HepG2 (cell line): ENCODE data around the gene GDF15. TPM values are rescaled to one million over a fixed set of nuclear protein-coding genes. Genes with fewer than 3 reads are reported as not detected.
A peak's percentile ranks its signal among the peaks of the same experiment; 100 is the strongest.

Source experiments
- ARHGAP35 ChIP-seq: sonication (generic); formaldehyde crosslinking; IDR thresholded peaks from 2 replicates; pipeline ENCODE4 v1.9.0; 2022; ENCODE audit warnings: mild to moderate bottlenecking, inconsistent platforms, moderate library complexity, missing genetic modification reagents, borderline replicate concordance
- BRF2 ChIP-seq: sonication (generic); formaldehyde crosslinking; IDR thresholded peaks from 2 replicates; pipeline ENCODE4 v1.8.1; 2022; ENCODE audit warnings: mild to moderate bottlenecking, missing genetic modification reagents
- DNMT3B ChIP-seq: conservative IDR thresholded peaks from 2 replicates; pipeline ENCODE4 v1.6.1; 2016; ENCODE audit warnings: missing biosample characterization, control low read depth
- HBP1 ChIP-seq: IDR thresholded peaks from 2 replicates; pipeline ENCODE4 v1.6.1; 2016; ENCODE audit warnings: low read depth, control low read depth
- HMGXB4 ChIP-seq, 2 experiments: sonication (generic) in 1 of 2; formaldehyde crosslinking in 1 of 2; IDR thresholded peaks; 2 replicates each; pipeline versions ENCODE4 v1.4.0 to v1.6.1; 2018 to 2020; ENCODE audit warnings: missing genetic modification reagents in 2 of 2, borderline replicate concordance in 1 of 2, low read depth in 1 of 2, mild to moderate bottlenecking in 1 of 2, missing biosample characterization in 1 of 2
- KLF12 ChIP-seq: sonication (generic); formaldehyde crosslinking; IDR thresholded peaks from 2 replicates; pipeline ENCODE4 v1.4.0; 2020; ENCODE audit warnings: missing genetic modification reagents, borderline replicate concordance
- LCORL ChIP-seq, 2 experiments: fragments of 450-650 bp in 1 of 2; sonication (generic) in 1 of 2; formaldehyde crosslinking in 1 of 2; IDR thresholded peaks; 2 replicates each; pipeline versions ENCODE4 v1.5.0 to v1.6.1; 2017 to 2020; ENCODE audit warnings: antibody characterized with exemption in 1 of 2, missing genetic modification reagents in 1 of 2
- MAX ChIP-seq: IDR thresholded peaks from 2 replicates; pipeline ENCODE4 v1.6.1; 2012; ENCODE audit warnings: inconsistent platforms
- NBN ChIP-seq: fragments of 450-650 bp; conservative IDR thresholded peaks from 2 replicates; pipeline ENCODE4 v1.6.1; 2017
- POLR2G ChIP-seq: fragments of 200-400 bp; formaldehyde crosslinking; IDR thresholded peaks from 2 replicates; pipeline ENCODE4 v1.6.1; 2018; ENCODE audit warnings: mild to moderate bottlenecking, low read depth, low read length, moderate library complexity
- SNRNP70 ChIP-seq: fragments of 200-400 bp; formaldehyde crosslinking; IDR thresholded peaks from 2 replicates; pipeline ENCODE4 v1.6.1; 2017; ENCODE audit warnings: mild to moderate bottlenecking, low read depth, low read length, moderate library complexity
- THAP9 ChIP-seq: sonication (generic); formaldehyde crosslinking; IDR thresholded peaks from 2 replicates; pipeline ENCODE4; 2020; ENCODE audit warnings: missing genetic modification reagents, mild to moderate bottlenecking, borderline replicate concordance
- U2AF1 ChIP-seq: fragments of 200-400 bp; formaldehyde crosslinking; optimal IDR thresholded peaks from 2 replicates; pipeline ENCODE3; 2017; ENCODE audit warnings: mild to moderate bottlenecking, low read depth, low read length
- XBP1 ChIP-seq: sonication (generic); formaldehyde crosslinking; IDR thresholded peaks from 2 replicates; pipeline ENCODE4 v1.5.0; 2020; ENCODE audit warnings: missing genetic modification reagents
- ZBTB38 ChIP-seq: sonication (generic); formaldehyde crosslinking; IDR thresholded peaks from 2 replicates; pipeline ENCODE4 v1.5.1; 2020; ENCODE audit warnings: mild to moderate bottlenecking, missing genetic modification reagents
- ZFP91 ChIP-seq: sonication (generic); formaldehyde crosslinking; IDR thresholded peaks from 2 replicates; pipeline ENCODE4 v1.9.0; 2022; ENCODE audit warnings: missing genetic modification reagents, mild to moderate bottlenecking, borderline replicate concordance
- ZMAT3 ChIP-seq: sonication (generic); formaldehyde crosslinking; conservative IDR thresholded peaks from 2 replicates; pipeline ENCODE4 v1.7.0; 2021; ENCODE audit warnings: missing genetic modification reagents
- ZNF766 ChIP-seq: sonication (generic); formaldehyde crosslinking; IDR thresholded peaks from 2 replicates; pipeline ENCODE4 v1.5.0; 2020; ENCODE audit warnings: missing genetic modification reagents, borderline replicate concordance
- ZNF772 ChIP-seq: sonication (generic); formaldehyde crosslinking; IDR thresholded peaks from 2 replicates; pipeline ENCODE4 v1.5.0; 2020; ENCODE audit warnings: mild to moderate bottlenecking, missing genetic modification reagents
- polyA plus RNA-seq, 8 experiments: library from polyadenylated mRNA; depleted of rRNA in 3 of 8; stranded (reverse) in 7 of 8; unstranded in 1 of 8; fragments of >200 nt; fragmentation: Illumina TruSeq in 4 of 8; extraction: Trizol in 4 of 8; gene quantifications; 2 replicates each; pipeline versions ENCODE4 v1.2.1 to v1.2.3, GENCODE V29; 2011 to 2016; ENCODE audit warnings: low read depth in 4 of 8, missing spikeins in 1 of 8, mixed read lengths in 1 of 8; ENCODE audit not compliant: insufficient read depth in 1 of 8
- total RNA-seq, 5 experiments: library from RNA; depleted of rRNA; stranded (reverse); fragments of >200 nt; fragmentation: Illumina TruSeq; extraction: Trizol; gene quantifications; 2 replicates each; pipeline ENCODE4 v1.2.3, GENCODE V29; 2016; ENCODE audit warnings: low read depth in 1 of 5

The GDF15 gene
- total and polyA plus RNA-seq, 2 of the 13 experiments (the other 11 are each of a cell fraction or from before 2014, with no cell fraction given) = 146 to 422 TPM

GRCh38 chr19:18419699-18420460 lies 33.9 kb downstream of the GDF15 start (continued):
- TF ChIP-seq DNMT3B (CRISPR knock-in tag) = no peak
- 0 out of 2 replicates have a peak, but pooled peaks have one; percentile 38 for TF ChIP-seq BRF2 (CRISPR knock-in tag)
- TF ChIP-seq KLF12 (CRISPR knock-in tag) = 0 out of 2 replicates have a peak, but pooled peaks have one; percentile 60
- no peak for TF ChIP-seq SNRNP70
- 0 out of 2 replicates have a peak, but pooled peaks have one; percentile 24 for TF ChIP-seq ZBTB38
- TF ChIP-seq ZFP91 (CRISPR knock-in tag) = peak; percentile 25; the same call in 1 of the 2 replicates
- TF ChIP-seq POLR2G = peak; percentile 56
- no peak for TF ChIP-seq NBN
- peak; percentile 49; the same call in 1 of the 2 replicates for TF ChIP-seq THAP9
- peak in 1 of 2 experiments; percentile 40; a peak in 1 of 4 replicates for TF ChIP-seq HMGXB4 (CRISPR knock-in tag; IDR thresholded peaks at IDR 0.05; ENCODE audit: borderline replicate concordance in 1 of 2, low read depth in 1 of 2)
- TF ChIP-seq LCORL (IDR thresholded peaks at IDR 0.05) = no peak
- TF ChIP-seq LCORL (CRISPR knock-in tag; IDR thresholded peaks at IDR 0.05) = no peak
- TF ChIP-seq ZNF766 (CRISPR knock-in tag) = no peak
- TF ChIP-seq MAX = peak; percentile 47; the same call in 1 of the 2 replicates
- TF ChIP-seq ARHGAP35 (CRISPR knock-in tag) = no peak
- TF ChIP-seq HBP1 (CRISPR knock-in tag) = no peak
- TF ChIP-seq XBP1 = no peak
- TF ChIP-seq ZMAT3 = peak; percentile 74; the same call in 1 of the 2 replicates
- TF ChIP-seq U2AF1 = no peak
- peak; percentile 88 for TF ChIP-seq ZNF772
